Neural progenitor cell (in vitro differentiated cells): ENCODE data around the gene CHST9. TPM values are rescaled to one million over a fixed set of nuclear protein-coding genes. Genes with fewer than 3 reads are reported as not detected.

Source experiments
- DNase-seq: peaks from one replicate; pipeline ENCODE4 v3.0.0-alpha.2; 2016; ENCODE audit warnings: low spot score
- H2AFZ ChIP-seq: fragments of 200-600 bp; sonication (generic); replicated peaks from 2 replicates; pipeline ENCODE4 v1.6.1; 2016; ENCODE audit warnings: antibody characterized with exemption
- H3F3A ChIP-seq: fragments of 200-600 bp; sonication (generic); 2 replicates; pipeline ENCODE4 v1.6.1; 2016; ENCODE audit warnings: antibody characterized with exemption, low read depth
- H3K27ac ChIP-seq: fragments of 200-600 bp; sonication (generic); 2 replicates; pipeline ENCODE4 v1.5.1; 2016; ENCODE audit warnings: mild to moderate bottlenecking
- H3K27me3 ChIP-seq: fragments of 200-600 bp; sonication (generic); 2 replicates; pipeline ENCODE4 v1.6.1; 2016; ENCODE audit warnings: mild to moderate bottlenecking, moderate library complexity
- H3K36me3 ChIP-seq: fragments of 200-600 bp; sonication (generic); 2 replicates; pipeline ENCODE4 v1.5.1; 2016
- H3K4me1 ChIP-seq: fragments of 200-600 bp; sonication (generic); 2 replicates; pipeline ENCODE4 v1.6.1; 2016; ENCODE audit warnings: mixed run types
- H3K4me2 ChIP-seq: fragments of 200-600 bp; sonication (generic); 2 replicates; pipeline ENCODE4 v1.6.1; 2016
- H3K4me3 ChIP-seq: fragments of 200-600 bp; sonication (generic); 2 replicates; pipeline ENCODE4 v1.5.1; 2016
- H3K79me2 ChIP-seq: fragments of 200-600 bp; sonication (generic); 2 replicates; pipeline ENCODE4 v1.6.1; 2016; ENCODE audit warnings: low read depth
- H3K9ac ChIP-seq: fragments of 200-600 bp; sonication (generic); 2 replicates; pipeline ENCODE4 v1.6.1; 2016
- H3K9me3 ChIP-seq: fragments of 200-600 bp; sonication (generic); 2 replicates; pipeline ENCODE4 v1.5.1; 2016; ENCODE audit warnings: low read depth
- H4K20me1 ChIP-seq: fragments of 200-600 bp; sonication (generic); 2 replicates; pipeline ENCODE4 v1.6.1; 2016; ENCODE audit warnings: low read depth
- H3K27ac Mint-ChIP-seq: 3 replicates; pipeline ENCODE4 v1.8.0; 2021; ENCODE audit warnings: mixed read lengths
- H3K27me3 Mint-ChIP-seq: 2 replicates; pipeline ENCODE4 v1.8.0; 2022; ENCODE audit warnings: low read depth, mild to moderate bottlenecking, inconsistent platforms, moderate library complexity, mixed read lengths; ENCODE audit not compliant: insufficient read depth
- H3K36me3 Mint-ChIP-seq: 3 replicates; pipeline ENCODE4 v1.8.0; 2021; ENCODE audit warnings: mixed read lengths
- H3K4me1 Mint-ChIP-seq: 3 replicates; pipeline ENCODE4 v1.8.0; 2021; ENCODE audit warnings: mixed read lengths
- H3K4me3 Mint-ChIP-seq: 3 replicates; pipeline ENCODE4 v1.8.0; 2021; ENCODE audit warnings: mild to moderate bottlenecking, moderate library complexity, mixed read lengths
- H3K9me3 Mint-ChIP-seq: 3 replicates; pipeline ENCODE4 v1.8.0; 2020; ENCODE audit warnings: mixed read lengths
- EZH2 ChIP-seq: fragments of 200-600 bp; sonication (generic); IDR thresholded peaks from 2 replicates; pipeline ENCODE4 v1.6.1; 2017; ENCODE audit warnings: antibody characterized with exemption, mild to moderate bottlenecking, moderate library complexity
- EZH2phosphoT487 ChIP-seq: fragments of 200-600 bp; sonication (generic); IDR thresholded peaks from 2 replicates; pipeline ENCODE4 v1.6.1; 2017; ENCODE audit warnings: antibody characterized with exemption
- total RNA-seq: library from RNA; depleted of rRNA; stranded (reverse); fragments of >200 nt; gene quantifications from 2 replicates; pipeline ENCODE4 v1.2.3, GENCODE V29; 2015; ENCODE audit warnings: low replicate concordance
- TF ChIP-seq, protein P1 (sequence below): fragments of 200-600 bp; sonication (generic); IDR thresholded peaks from 2 replicates; pipeline ENCODE4 v1.5.1; 2017; ENCODE audit warnings: antibody characterized with exemption, mild to moderate bottlenecking

Gene CHST9
- total RNA-seq, 1 donor from 2014 or later, result 1.3 TPM

DNA sequence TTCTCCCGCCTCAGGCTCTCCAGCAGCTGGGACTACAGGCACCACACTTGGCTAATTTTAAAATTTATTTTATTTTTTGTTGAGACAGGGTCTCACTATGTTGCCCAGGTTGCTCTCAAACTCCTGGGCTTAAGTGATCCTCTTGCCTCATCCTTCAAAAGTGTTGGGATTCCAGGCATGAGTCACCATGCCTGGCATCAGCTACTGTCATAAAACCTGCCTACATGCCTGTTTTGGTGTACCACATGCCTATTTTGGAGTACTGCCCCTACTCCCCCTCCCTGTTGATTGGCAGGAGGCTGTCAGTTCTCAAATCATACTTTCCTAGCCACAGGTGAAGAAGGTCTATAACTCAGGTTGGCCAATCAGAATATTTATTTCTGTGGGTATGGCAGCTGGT, 64.0 kb downstream of the CHST9 start:
- H3K27me3 ChIP-seq, result no peaks in the 10 kb centered on the region
- Mint-ChIP-seq H3K27ac (no peak overlapping the region), H3K36me3 (no peaks in the 10 kb centered on the region), H3K4me1 (no peaks in the 10 kb centered on the region), H3K27me3 (no peaks in the 10 kb centered on the region), H3K9me3 (no peaks in the 10 kb centered on the region), H3K4me3 (no peak overlapping the region)
- H3K9me3 ChIP-seq, result no peaks in the 10 kb centered on the region
- DNase-seq, result no peak
- H3K9ac ChIP-seq, result no peak overlapping the region
- no peaks in the 10 kb centered on the region for H4K20me1 ChIP-seq
- TF ChIP-seq EZH2phosphoT487, result no peak
- no peak for TF ChIP-seq EZH2
- TF ChIP-seq, protein P1, sequence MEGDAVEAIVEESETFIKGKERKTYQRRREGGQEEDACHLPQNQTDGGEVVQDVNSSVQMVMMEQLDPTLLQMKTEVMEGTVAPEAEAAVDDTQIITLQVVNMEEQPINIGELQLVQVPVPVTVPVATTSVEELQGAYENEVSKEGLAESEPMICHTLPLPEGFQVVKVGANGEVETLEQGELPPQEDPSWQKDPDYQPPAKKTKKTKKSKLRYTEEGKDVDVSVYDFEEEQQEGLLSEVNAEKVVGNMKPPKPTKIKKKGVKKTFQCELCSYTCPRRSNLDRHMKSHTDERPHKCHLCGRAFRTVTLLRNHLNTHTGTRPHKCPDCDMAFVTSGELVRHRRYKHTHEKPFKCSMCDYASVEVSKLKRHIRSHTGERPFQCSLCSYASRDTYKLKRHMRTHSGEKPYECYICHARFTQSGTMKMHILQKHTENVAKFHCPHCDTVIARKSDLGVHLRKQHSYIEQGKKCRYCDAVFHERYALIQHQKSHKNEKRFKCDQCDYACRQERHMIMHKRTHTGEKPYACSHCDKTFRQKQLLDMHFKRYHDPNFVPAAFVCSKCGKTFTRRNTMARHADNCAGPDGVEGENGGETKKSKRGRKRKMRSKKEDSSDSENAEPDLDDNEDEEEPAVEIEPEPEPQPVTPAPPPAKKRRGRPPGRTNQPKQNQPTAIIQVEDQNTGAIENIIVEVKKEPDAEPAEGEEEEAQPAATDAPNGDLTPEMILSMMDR, result no peak
- no peak overlapping the region for H3K4me3 ChIP-seq
- H3K4me2 ChIP-seq, result no peak overlapping the region
- no peaks in the 10 kb centered on the region for H3K36me3 ChIP-seq
- H3K79me2 ChIP-seq, result no peaks in the 10 kb centered on the region
- H3K4me1 ChIP-seq, result peaks cover 13% of the 10 kb centered on the region
- no peak overlapping the region for H3K27ac ChIP-seq
- H2AFZ ChIP-seq, result no peak overlapping the region
- no peaks in the 10 kb centered on the region for H3F3A ChIP-seq

DNA sequence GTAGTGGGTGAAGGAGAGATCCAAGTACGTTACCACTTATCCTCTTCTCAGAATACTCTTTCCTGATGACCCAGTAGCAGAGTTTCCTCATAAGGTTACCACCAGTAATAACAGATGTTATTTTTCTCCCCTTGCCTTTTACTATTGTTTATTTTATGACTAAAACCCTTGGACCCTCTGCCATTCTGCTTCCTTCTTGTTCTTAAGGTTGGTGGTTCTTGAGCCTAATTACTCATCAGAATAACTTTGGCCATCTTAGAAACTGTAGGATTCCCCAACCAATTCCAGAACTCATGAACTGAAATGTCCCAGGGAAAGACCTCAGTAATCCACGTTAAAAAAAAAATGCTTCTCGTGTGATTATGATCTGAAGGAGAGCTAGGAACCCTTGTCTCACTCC, 64.9 kb downstream of the CHST9 start:
- TF ChIP-seq EZH2 (no peak), EZH2phosphoT487 (no peak)
- TF ChIP-seq, protein P1, result no peak
- Mint-ChIP-seq H3K9me3 (no peaks in the 10 kb centered on the region), H3K27me3 (no peaks in the 10 kb centered on the region), H3K4me1 (no peaks in the 10 kb centered on the region), H3K36me3 (no peaks in the 10 kb centered on the region), H3K4me3 (no peak overlapping the region), H3K27ac (no peak overlapping the region)
- no peaks in the 10 kb centered on the region for H3F3A ChIP-seq
- H3K4me3 ChIP-seq, result no peak overlapping the region
- no peaks in the 10 kb centered on the region for H4K20me1 ChIP-seq
- no peak overlapping the region for H3K27ac ChIP-seq
- no peaks in the 10 kb centered on the region for H3K27me3 ChIP-seq
- H3K4me1 ChIP-seq, result peaks cover 13% of the 10 kb centered on the region
- DNase-seq, result no peak
- no peaks in the 10 kb centered on the region for H3K36me3 ChIP-seq
- no peak overlapping the region for H2AFZ ChIP-seq
- H3K79me2 ChIP-seq, result no peaks in the 10 kb centered on the region
- H3K4me2 ChIP-seq, result no peak overlapping the region
- no peak overlapping the region for H3K9ac ChIP-seq
- no peaks in the 10 kb centered on the region for H3K9me3 ChIP-seq

DNA sequence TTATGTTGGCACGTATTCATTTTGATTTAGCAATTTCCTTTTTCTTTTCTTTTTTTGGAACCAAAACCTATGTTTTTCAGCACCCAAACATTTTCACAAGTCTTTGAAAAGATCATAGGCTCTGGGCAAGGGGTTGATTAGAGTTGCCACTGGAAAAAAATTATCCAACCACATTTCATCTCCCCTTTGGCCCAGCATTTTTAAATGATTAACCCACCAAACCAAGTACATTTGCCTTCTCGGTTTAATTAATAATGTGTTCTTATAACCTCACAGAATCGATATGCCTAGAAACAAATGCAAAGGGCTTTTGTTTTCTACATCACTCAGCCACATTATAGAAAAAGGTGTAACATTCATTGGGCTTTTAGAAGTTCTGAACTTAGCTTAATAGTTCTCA, 66.1 kb downstream of the CHST9 start:
- H3K4me1 Mint-ChIP-seq, result no peaks in the 10 kb centered on the region
- H3K4me1 ChIP-seq, result peaks cover 13% of the 10 kb centered on the region
- peaks cover 1% of the 10 kb centered on the region for H3K9me3 Mint-ChIP-seq
- H3K9me3 ChIP-seq, result no peaks in the 10 kb centered on the region
- H3K27me3 Mint-ChIP-seq, result no peaks in the 10 kb centered on the region
- no peak overlapping the region for H3K27ac Mint-ChIP-seq
- H3K4me2 ChIP-seq, result peak overlapping the region; percentile 41
- H3K4me3 Mint-ChIP-seq, result no peak overlapping the region
- H2AFZ ChIP-seq, result no peak overlapping the region
- no peaks in the 10 kb centered on the region for H3F3A ChIP-seq
- TF ChIP-seq EZH2, result no peak
- TF ChIP-seq, protein P1, result no peak
- TF ChIP-seq EZH2phosphoT487, result no peak
- no peaks in the 10 kb centered on the region for H3K36me3 ChIP-seq
- H3K27ac ChIP-seq, result no peak overlapping the region
- no peak overlapping the region for H3K9ac ChIP-seq
- H3K27me3 ChIP-seq, result no peaks in the 10 kb centered on the region
- no peaks in the 10 kb centered on the region for H3K79me2 ChIP-seq
- no peaks in the 10 kb centered on the region for H3K36me3 Mint-ChIP-seq
- H4K20me1 ChIP-seq, result no peaks in the 10 kb centered on the region
- no peak for DNase-seq
- H3K4me3 ChIP-seq, result no peak overlapping the region

DNA sequence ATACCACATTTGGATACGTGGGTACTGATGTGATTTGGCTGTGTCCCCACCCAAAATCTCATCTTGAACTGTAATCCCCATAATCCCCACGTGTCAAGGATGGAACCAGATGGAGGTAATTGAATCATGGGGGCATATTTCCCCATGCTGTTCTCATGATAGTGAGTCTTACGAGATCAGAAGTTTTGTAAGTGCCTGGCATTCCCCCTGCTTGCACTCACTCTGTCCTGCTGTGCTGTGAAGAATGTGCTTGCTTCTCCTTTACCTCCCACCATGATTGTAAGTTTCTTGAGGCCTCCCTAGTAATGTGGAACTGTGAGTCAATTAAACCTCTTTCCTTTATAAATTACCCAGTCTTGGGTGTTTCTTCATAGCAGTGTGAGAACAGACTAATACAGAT, 70.3 kb downstream of the CHST9 start:
- H3K27ac Mint-ChIP-seq, result no peak overlapping the region
- H3K4me3 Mint-ChIP-seq, result no peak overlapping the region
- no peaks in the 10 kb centered on the region for H3K79me2 ChIP-seq
- H3K9ac ChIP-seq, result no peak overlapping the region
- peaks cover 2% of the 10 kb centered on the region for H3K27me3 Mint-ChIP-seq
- no peak for DNase-seq
- TF ChIP-seq, protein P1, result no peak
- TF ChIP-seq EZH2, result no peak
- TF ChIP-seq EZH2phosphoT487, result no peak
- no peaks in the 10 kb centered on the region for H3F3A ChIP-seq
- peaks cover 10% of the 10 kb centered on the region for H3K4me1 ChIP-seq
- H3K36me3 Mint-ChIP-seq, result peaks cover 2% of the 10 kb centered on the region
- H3K4me2 ChIP-seq, result no peak overlapping the region
- H3K4me1 Mint-ChIP-seq, result peaks cover 3% of the 10 kb centered on the region
- H3K27ac ChIP-seq, result no peak overlapping the region
- H3K36me3 ChIP-seq, result no peaks in the 10 kb centered on the region
- H3K27me3 ChIP-seq, result no peaks in the 10 kb centered on the region
- H4K20me1 ChIP-seq, result no peaks in the 10 kb centered on the region
- no peak overlapping the region for H3K4me3 ChIP-seq
- no peak overlapping the region for H2AFZ ChIP-seq
- H3K9me3 Mint-ChIP-seq, result peaks cover 10% of the 10 kb centered on the region
- no peaks in the 10 kb centered on the region for H3K9me3 ChIP-seq
